Liver (tissue), 3 donors: Measurements from ENCODE around the gene CEP135.

Source experiments
- EGR1 ChIP-seq, 2 donors: IDR thresholded peaks; 2 replicates each; pipeline ENCODE4 v1.6.1; 2016 to 2018; ENCODE audit warnings: antibody characterized with exemption in 2 of 2, low read depth in 2 of 2
- TF ChIP-seq, protein P1 (sequence below): fragments of 150-350 bp; IDR thresholded peaks from 2 replicates; pipeline ENCODE4 v1.5.1; 2017; ENCODE audit warnings: improper control_type of control experiment, low read depth, low read length; ENCODE audit not compliant: missing input control
- donor health status: healthy.
- donor health status: healthy.

- no peak for TF ChIP-seq EGR1 (IDR thresholded peaks at IDR 0.05; ENCODE audit: low read depth in 2 of 2)
- TF ChIP-seq, protein P1, sequence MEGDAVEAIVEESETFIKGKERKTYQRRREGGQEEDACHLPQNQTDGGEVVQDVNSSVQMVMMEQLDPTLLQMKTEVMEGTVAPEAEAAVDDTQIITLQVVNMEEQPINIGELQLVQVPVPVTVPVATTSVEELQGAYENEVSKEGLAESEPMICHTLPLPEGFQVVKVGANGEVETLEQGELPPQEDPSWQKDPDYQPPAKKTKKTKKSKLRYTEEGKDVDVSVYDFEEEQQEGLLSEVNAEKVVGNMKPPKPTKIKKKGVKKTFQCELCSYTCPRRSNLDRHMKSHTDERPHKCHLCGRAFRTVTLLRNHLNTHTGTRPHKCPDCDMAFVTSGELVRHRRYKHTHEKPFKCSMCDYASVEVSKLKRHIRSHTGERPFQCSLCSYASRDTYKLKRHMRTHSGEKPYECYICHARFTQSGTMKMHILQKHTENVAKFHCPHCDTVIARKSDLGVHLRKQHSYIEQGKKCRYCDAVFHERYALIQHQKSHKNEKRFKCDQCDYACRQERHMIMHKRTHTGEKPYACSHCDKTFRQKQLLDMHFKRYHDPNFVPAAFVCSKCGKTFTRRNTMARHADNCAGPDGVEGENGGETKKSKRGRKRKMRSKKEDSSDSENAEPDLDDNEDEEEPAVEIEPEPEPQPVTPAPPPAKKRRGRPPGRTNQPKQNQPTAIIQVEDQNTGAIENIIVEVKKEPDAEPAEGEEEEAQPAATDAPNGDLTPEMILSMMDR: no peak
These were observed 30.8 kb downstream of the CEP135 start for GRCh38 chr4:55979562-55979961.
